DMS53 treated with DMSO at 0.1 percent for 48 hours (cell line): ENCODE data around the gene SF3B4.
A peak's percentile ranks its signal among the peaks of the same experiment; 100 is the strongest.

Source experiments
- DNase-seq: peaks from one replicate; lab custom pipeline; 2025; ENCODE audit not compliant: unreplicated experiment; lab: John Stamatoyannopoulos, UW

The SF3B4 gene

GRCh38 chr1:149933208-149933607 is 5.6 kb upstream of the SF3B4 start:
- no peak for DNase-seq

- DNase-seq: no peak
Observed at GRCh38 chr1:149932474-149932873, 4.9 kb upstream of the SF3B4 start.

GRCh38 chr1:149931212-149931790 is 3.7 kb upstream of the SF3B4 start:
- no peak for DNase-seq

- no peak for DNase-seq
Observed at GRCh38 chr1:149929856-149930255, 2.3 kb upstream of the SF3B4 start.

GRCh38 chr1:149928401-149928724 is 760 bp upstream of the SF3B4 start:
- no peak for DNase-seq

- no peak for DNase-seq
Observed at GRCh38 chr1:149927056-149927562, 494 bp downstream of the SF3B4 start.

GRCh38 chr1:149926296-149926695 is 1.3 kb downstream of the SF3B4 start:
- no peak for DNase-seq

- DNase-seq: no peak
Observed at GRCh38 chr1:149925751-149926150, 1.9 kb downstream of the SF3B4 start.

- no peak for DNase-seq
Observed at GRCh38 chr1:149925345-149925744, 2.3 kb downstream of the SF3B4 start.

GRCh38 chr1:149923626-149924025 is 4.0 kb downstream of the SF3B4 start:
- DNase-seq: no peak

GRCh38 chr1:149917571-149918144 is 9.9 kb downstream of the SF3B4 start, which contains the start of gene SV2A:
Gene SV2A (minus strand): TSS chr1:149917844. CDS start chr1:149913840, 4,004 bp downstream.
- peak; percentile 58 for DNase-seq

GRCh38 chr1:149916898-149917252 is 10.7 kb downstream of the SF3B4 start:
- DNase-seq: no peak

GRCh38 chr1:149916193-149916897 is 11.3 kb downstream of the SF3B4 start:
- DNase-seq: no peak

GRCh38 chr1:149915429-149916192 is 12.0 kb downstream of the SF3B4 start:
- no peak for DNase-seq

GRCh38 chr1:149914545-149914944 is 13.1 kb downstream of the SF3B4 start:
- DNase-seq: no peak

GRCh38 chr1:149906570-149907075 is 21.0 kb downstream of the SF3B4 start:
- DNase-seq: no peak

GRCh38 chr1:149903836-149904491 is 23.6 kb downstream of the SF3B4 start:
- no peak for DNase-seq

- peak; percentile 89 for DNase-seq
Observed at GRCh38 chr1:149899460-149900284, 27.9 kb downstream of the SF3B4 start, which contains the start of gene BOLA1. Gene BOLA1 (plus strand): TSS chr1:149899568. CDS start chr1:149900060, 492 bp downstream.

GRCh38 chr1:149896575-149896974 is 31.0 kb downstream of the SF3B4 start:
- no peak for DNase-seq

- no peak for DNase-seq
Observed at GRCh38 chr1:149888999-149889289, 38.7 kb downstream of the SF3B4 start.
